Measurements from ENCODE around the gene GNA15.
"Not testable (repeated sequence)": the region's sequence is repeated elsewhere in the genome, so short reads cannot be mapped to it uniquely, and the experiment has no call there.

Gene GNA15

DNA sequence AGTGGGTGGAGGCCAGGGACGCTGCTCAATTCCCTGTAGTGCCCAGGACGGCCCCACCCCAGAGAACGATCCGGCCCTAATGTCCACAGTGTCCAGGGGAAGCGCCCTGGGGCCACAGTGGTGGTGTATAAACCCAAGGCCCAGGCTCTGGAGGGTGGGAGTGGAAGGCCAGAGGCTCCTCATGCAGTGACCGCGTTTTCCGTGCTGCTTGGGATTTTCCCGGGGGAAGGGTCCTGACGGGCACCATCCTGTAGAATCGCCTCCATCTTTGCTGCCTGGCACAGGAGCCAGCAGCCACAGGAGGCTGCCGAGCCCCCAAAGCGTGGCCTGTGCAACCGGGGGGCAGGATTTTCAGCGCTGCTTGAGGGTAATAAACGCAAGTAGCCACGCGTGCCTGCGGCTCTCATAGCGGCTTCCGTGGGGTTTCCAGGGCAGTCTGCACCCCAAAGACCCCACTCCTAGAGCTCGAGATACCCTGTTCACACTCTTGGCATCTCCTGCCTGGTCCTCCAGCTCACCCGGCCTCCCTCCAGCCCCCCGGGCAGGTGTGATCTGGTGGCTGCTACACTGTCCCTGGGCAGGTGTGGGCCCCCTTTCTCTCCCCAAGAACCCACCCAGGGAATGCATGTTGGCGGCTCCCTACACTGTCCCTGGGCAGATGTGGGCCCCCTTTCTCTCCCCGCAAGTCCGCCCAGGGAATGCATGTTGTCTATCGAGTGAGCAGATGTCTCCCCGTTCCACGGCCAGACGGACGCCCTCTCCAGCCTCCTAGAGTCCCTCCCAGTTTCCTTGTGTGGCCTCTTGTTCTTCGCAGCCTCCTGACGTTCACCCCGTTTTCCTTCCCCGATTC is 52.1 kb downstream of the GNA15 start:
- in situ Hi-C loops (cut with HindIII; ENCODE audit: low sequenced_read_pairs), result no loop called here
- no peak overlapping the region for H3K4me3 ChIP-seq (ENCODE audit: low read depth, low read length)
- TF ChIP-seq, protein P1, sequence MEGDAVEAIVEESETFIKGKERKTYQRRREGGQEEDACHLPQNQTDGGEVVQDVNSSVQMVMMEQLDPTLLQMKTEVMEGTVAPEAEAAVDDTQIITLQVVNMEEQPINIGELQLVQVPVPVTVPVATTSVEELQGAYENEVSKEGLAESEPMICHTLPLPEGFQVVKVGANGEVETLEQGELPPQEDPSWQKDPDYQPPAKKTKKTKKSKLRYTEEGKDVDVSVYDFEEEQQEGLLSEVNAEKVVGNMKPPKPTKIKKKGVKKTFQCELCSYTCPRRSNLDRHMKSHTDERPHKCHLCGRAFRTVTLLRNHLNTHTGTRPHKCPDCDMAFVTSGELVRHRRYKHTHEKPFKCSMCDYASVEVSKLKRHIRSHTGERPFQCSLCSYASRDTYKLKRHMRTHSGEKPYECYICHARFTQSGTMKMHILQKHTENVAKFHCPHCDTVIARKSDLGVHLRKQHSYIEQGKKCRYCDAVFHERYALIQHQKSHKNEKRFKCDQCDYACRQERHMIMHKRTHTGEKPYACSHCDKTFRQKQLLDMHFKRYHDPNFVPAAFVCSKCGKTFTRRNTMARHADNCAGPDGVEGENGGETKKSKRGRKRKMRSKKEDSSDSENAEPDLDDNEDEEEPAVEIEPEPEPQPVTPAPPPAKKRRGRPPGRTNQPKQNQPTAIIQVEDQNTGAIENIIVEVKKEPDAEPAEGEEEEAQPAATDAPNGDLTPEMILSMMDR (IDR thresholded peaks at IDR 0.05; ENCODE audit: low read depth, low read length), result no peak
- DNase-seq (ENCODE audit: low read depth, low spot score), result no peak

DNA sequence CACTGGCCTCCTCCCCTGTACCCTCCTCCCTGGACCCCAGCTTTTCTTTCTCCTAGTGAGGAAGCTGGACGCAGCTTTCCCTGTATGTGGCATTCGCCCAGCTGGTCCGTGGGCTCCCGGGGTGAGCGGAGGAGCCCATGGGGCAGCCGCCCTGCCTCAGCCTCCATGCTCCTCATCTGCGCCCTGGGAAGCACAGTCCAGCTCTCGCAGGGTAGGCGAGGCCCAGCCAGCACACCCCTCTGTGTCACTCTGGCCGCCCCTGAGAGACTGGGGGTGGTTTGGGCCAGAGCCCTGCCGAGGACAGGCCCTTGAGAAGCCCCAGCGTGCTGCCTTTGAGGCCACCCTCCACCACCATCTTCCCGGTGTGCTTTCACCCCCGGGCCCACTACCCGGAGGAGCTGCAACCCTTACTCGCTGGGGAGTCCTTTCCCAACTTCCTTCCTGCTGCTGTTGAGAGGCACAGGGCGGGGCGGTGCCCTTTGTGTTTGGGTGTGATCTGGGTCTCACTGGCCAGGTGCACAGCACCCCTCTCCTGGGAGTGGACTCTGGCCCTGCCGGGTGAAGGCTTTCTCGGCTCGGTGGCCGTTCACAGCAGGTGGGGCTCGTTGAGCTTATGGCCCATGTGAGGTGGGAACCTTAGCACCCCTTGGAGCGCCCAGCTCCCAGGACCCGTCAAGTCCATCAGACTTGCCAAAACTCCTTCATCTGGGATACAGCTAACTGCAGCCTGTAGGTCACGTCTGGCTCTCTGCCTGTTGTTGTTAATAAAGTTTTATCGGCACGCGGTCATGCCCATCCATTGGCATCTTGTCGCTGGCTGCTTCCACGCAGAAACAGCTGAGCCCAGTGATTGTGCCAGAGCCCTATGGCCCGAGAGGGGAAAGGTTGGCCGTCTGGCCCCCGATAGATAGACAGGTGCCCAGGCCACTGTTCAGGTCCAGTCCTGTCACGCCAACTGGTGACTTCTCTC is 53.1 kb downstream of the GNA15 start:
- in situ Hi-C loops (cut with HindIII; ENCODE audit: low sequenced_read_pairs), result no loop called here
- H3K4me3 ChIP-seq (ENCODE audit: low read depth, low read length), result no peak overlapping the region

DNA sequence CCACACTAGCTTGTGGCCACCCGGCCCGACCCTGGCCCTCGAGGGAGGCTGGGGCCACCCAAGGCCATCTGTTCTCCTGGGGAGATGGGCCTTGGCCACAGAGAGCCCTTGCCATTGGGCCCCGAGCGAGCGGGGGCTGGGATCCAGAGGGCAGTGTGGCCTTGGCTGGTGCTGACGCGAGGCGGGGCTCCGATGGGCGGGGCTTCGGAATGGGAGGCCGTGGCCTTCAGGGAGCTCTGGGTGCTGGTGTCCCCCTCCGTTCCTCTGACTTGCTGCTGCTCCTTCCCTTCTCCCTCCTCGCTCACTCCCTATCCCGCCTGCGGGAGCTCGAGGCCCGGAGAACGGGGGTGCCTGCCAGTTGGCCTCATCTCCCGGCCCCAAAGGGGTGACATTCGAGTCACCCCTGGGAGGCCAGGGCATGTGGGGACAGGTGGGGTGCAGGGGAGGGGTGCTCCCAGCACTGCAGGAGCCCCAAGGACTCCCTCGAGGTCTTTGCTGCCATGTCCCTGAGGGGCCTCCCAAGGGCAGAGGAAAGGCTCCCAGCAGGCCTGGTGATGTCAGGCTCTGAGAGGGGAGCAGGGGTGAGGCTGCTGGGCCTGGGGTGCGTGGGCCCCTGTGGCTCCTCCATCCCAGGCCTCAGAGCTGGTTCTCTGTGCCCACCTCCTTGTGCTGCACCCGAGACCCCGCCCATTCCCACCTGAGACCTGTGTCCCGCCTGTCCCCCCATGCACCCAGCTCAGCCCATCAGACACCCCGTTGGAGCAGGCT is 54.1 kb downstream of the GNA15 start:
- no peak for DNase-seq (ENCODE audit: low read depth, low spot score)
- H3K4me3 ChIP-seq (ENCODE audit: low read depth, low read length), result no peak overlapping the region
- TF ChIP-seq, protein P1 (IDR thresholded peaks at IDR 0.05; ENCODE audit: low read depth, low read length), result no peak
- in situ Hi-C loops (cut with HindIII; ENCODE audit: low sequenced_read_pairs), result no loop called here

More for the DNA sequence above, 53.1 kb downstream of the GNA15 start:
- DNase-seq (ENCODE audit: low read depth, low spot score), result no peak
- TF ChIP-seq, protein P1 (IDR thresholded peaks at IDR 0.05; ENCODE audit: low read depth, low read length), result no peak

DNA sequence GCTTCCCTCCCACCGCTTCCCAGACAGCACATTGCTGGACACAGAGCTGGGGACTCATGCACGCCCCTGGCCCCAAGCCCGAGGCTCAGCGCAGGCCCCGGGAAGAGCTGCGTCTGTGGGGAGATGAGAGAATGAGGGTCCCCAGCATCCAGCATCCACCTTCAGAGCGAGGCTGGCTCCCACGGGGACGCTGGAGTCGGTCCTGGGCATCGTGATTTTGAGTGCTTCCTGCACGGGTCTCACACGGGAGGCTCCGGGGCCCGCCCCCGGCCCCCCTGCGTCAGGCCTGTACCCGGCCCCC is 54.6 kb downstream of the GNA15 start:
- in situ Hi-C loops (cut with HindIII; ENCODE audit: low sequenced_read_pairs), result no loop called here
- TF ChIP-seq, protein P1 (IDR thresholded peaks at IDR 0.05; ENCODE audit: low read depth, low read length), result no peak
- DNase-seq (ENCODE audit: low read depth, low spot score), result no peak
- H3K4me3 ChIP-seq (ENCODE audit: low read depth, low read length), result no peak overlapping the region

DNA sequence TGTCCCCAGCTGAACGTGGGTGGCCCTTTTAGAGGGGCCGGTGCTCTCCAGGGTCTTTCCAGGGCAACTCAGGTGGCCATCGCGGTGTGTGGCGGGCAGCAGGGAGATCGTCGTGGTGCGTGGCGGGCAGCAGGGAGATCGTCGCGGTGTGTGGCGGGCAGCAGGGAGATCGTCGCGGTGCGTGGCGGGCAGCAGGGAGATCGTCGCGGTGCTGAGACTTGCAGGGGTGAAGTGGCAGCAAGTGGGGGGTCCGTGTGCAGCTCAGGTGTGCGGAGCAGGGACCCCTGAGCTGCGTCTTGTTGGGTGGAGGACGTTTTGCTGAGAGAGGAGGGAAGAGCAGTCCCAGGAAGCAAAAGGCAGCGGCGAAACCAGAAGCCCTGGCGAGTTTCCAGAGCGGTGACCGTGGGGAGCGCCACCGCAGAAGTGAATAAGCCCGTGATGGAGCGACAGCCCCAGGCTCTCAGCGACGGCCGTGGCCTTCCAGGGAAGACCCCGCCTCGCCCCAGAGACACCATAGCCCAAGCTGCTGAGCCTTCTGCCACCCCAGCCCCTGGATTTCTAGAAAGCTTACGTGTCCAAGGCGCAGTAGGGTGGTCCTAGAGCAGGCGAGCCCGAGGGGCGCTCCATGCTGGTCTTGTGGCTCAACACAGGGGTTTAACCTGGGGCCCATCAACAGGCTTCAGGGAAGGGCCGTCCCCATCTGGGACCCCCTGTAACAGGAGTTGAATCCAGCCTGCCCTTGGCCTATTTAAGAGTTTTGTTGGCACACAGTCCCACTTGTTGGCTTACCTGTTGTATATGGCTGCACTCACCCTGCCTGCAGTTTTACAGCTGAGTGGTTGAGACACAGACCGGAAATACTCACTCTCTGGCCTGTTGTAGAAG is 55.3 kb downstream of the GNA15 start:
- no peak for DNase-seq (ENCODE audit: low read depth, low spot score)
- in situ Hi-C loops (cut with HindIII; ENCODE audit: low sequenced_read_pairs), result no loop called here
- TF ChIP-seq, protein P1 (IDR thresholded peaks at IDR 0.05; ENCODE audit: low read depth, low read length), result no peak
- H3K4me3 ChIP-seq (ENCODE audit: low read depth, low read length), result no peak overlapping the region

DNA sequence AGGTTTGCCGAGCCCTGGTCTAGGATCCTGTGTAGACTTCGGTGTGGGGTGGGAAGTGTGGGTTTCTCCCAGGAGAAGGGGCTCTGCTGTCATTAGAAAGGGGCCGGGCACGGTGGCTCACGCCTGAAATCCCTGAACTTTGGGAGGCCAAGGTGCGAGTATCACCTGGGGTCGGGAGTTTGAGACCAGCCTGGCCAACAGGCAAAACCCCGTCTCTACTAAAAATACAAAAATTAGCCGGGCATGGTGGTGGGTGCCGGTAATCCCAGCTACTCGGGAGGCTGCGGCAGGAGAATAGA is 55.9 kb downstream of the GNA15 start:
- DNase-seq (ENCODE audit: low read depth, low spot score); H3K4me3 ChIP-seq (ENCODE audit: low read depth, low read length); in situ Hi-C loops (cut with HindIII; ENCODE audit: low sequenced_read_pairs): not testable (repeated sequence)
